Measurements from ENCODE around the gene UFD1.

Gene UFD1

DNA sequence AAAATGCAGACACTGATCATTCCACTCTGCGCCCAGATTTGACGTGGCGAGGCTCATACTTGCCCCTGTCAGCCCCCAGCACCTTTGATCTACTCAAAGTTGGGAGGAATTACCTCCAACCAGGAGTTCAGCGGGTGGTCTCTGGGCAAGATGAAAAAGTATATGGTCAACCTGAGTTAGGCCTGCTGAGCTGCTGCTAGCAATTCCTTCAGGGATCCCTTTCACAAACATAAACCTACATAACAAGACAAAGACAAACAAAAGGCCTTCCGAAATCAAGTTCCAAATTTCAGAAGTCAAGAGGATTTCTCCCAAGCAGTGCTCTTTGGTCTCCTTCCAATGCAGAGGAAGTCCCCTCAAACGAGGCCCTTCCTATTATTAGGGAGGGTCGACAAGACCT, 24.4 kb upstream of the UFD1 start:
- no peak overlapping the region for H2AFZ ChIP-seq (ENCODE audit: low read depth, low read length)
- H3K9ac ChIP-seq (ENCODE audit: low read length) = no peak overlapping the region
- H3K4me3 ChIP-seq (ENCODE audit: low read length) = no peak overlapping the region
- H3K27me3 ChIP-seq (ENCODE audit: low read depth, low read length) = no peaks in the 10 kb centered on the region
- H3K36me3 ChIP-seq (replicated peaks; ENCODE audit: low read depth, low read length) = peaks cover 26% of the 10 kb centered on the region
- TF ChIP-seq, protein P1, sequence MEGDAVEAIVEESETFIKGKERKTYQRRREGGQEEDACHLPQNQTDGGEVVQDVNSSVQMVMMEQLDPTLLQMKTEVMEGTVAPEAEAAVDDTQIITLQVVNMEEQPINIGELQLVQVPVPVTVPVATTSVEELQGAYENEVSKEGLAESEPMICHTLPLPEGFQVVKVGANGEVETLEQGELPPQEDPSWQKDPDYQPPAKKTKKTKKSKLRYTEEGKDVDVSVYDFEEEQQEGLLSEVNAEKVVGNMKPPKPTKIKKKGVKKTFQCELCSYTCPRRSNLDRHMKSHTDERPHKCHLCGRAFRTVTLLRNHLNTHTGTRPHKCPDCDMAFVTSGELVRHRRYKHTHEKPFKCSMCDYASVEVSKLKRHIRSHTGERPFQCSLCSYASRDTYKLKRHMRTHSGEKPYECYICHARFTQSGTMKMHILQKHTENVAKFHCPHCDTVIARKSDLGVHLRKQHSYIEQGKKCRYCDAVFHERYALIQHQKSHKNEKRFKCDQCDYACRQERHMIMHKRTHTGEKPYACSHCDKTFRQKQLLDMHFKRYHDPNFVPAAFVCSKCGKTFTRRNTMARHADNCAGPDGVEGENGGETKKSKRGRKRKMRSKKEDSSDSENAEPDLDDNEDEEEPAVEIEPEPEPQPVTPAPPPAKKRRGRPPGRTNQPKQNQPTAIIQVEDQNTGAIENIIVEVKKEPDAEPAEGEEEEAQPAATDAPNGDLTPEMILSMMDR (IDR thresholded peaks at IDR 0.05; ENCODE audit: low read depth, low read length) = no peak
- no peak for TF ChIP-seq EZH2phosphoT487 (IDR thresholded peaks at IDR 0.05; ENCODE audit: low read depth)
- no peak overlapping the region for H3K4me2 ChIP-seq (ENCODE audit: low read length)
- no peak overlapping the region for H3K27ac ChIP-seq (ENCODE audit: low read length)
- H3K4me1 ChIP-seq (ENCODE audit: low read length) = no peaks in the 10 kb centered on the region
- no peaks in the 10 kb centered on the region for H3K9me3 ChIP-seq (ENCODE audit: insufficient read depth, low read length)
- H4K20me1 ChIP-seq (ENCODE audit: insufficient read depth, low read length) = no peaks in the 10 kb centered on the region
- H3K79me2 ChIP-seq (ENCODE audit: low read length) = no peaks in the 10 kb centered on the region

DNA sequence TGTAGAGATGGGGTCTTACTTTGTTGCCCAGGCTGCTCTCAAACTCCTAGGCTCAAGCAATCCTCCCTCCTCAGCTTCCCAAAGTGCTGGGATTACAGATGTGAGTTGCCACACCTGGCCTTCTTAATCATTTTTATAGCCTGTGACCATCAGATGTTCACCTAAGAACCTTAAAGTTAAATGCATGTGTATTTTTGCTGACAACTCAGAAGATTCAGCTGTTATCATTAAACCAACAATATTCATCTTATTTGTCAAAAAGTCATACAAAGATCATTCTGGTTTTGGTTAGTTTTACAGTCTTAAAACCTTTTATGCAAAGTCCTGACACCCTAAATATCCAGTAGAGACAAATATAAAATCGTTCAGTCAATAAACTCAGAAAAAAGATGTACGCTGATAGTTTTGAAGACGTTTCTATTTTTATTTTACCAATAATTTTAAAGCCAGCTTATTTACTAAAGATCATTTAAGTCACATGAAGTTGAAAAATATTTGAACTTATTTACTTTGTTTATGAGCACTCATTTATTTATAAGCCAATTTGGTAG, 23.0 kb upstream of the UFD1 start:
- TF ChIP-seq, protein P1 (IDR thresholded peaks at IDR 0.05; ENCODE audit: low read depth, low read length) = no peak
- no peak overlapping the region for H3K9ac ChIP-seq (ENCODE audit: low read length)
- H2AFZ ChIP-seq (ENCODE audit: low read depth, low read length) = no peak overlapping the region
- H3K79me2 ChIP-seq (ENCODE audit: low read length) = no peaks in the 10 kb centered on the region
- H3K4me1 ChIP-seq (ENCODE audit: low read length) = no peaks in the 10 kb centered on the region
- no peaks in the 10 kb centered on the region for H3K9me3 ChIP-seq (ENCODE audit: insufficient read depth, low read length)
- no peak overlapping the region for H3K4me3 ChIP-seq (ENCODE audit: low read length)
- no peaks in the 10 kb centered on the region for H3K27me3 ChIP-seq (ENCODE audit: low read depth, low read length)
- no peaks in the 10 kb centered on the region for H4K20me1 ChIP-seq (ENCODE audit: insufficient read depth, low read length)
- H3K4me2 ChIP-seq (ENCODE audit: low read length) = no peak overlapping the region
- H3K36me3 ChIP-seq (replicated peaks; ENCODE audit: low read depth, low read length) = peaks cover 31% of the 10 kb centered on the region
- no peak overlapping the region for H3K27ac ChIP-seq (ENCODE audit: low read length)

DNA sequence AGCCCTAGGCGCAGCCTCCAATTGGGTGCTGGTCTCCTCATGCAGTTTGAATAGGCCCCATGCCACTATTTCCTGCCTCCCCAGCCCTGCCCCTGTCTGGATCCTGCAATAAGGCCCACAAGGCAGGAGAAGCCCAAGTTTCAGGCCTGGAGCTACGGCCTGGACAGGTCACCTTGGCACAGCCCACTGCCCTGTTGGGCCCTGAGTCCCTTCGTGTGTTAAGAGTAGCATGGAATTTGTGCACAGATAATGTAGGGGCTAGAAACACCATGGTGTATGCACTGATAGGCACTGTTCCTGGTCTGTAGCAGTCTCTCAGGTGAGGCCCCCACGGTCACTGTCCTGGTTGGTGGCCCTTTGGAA, 20.9 kb upstream of the UFD1 start:
- Histone ChIP-seq H3K27ac (ENCODE audit: low read length) (no peak overlapping the region), H4K20me1 (ENCODE audit: insufficient read depth, low read length) (no peaks in the 10 kb centered on the region), H3K4me2 (ENCODE audit: low read length) (no peak overlapping the region), H3K9me3 (ENCODE audit: insufficient read depth, low read length) (no peaks in the 10 kb centered on the region), H3K36me3 (replicated peaks; ENCODE audit: low read depth, low read length) (peaks cover 43% of the 10 kb centered on the region), H3K4me1 (ENCODE audit: low read length) (no peaks in the 10 kb centered on the region), H2AFZ (ENCODE audit: low read depth, low read length) (no peak overlapping the region), H3K4me3 (ENCODE audit: low read length) (no peak overlapping the region), H3K27me3 (ENCODE audit: low read depth, low read length) (no peaks in the 10 kb centered on the region), H3K79me2 (ENCODE audit: low read length) (no peaks in the 10 kb centered on the region), H3K9ac (ENCODE audit: low read length) (no peak overlapping the region)
- no peak for TF ChIP-seq EZH2phosphoT487 (IDR thresholded peaks at IDR 0.05; ENCODE audit: low read depth)
- TF ChIP-seq, protein P1 (IDR thresholded peaks at IDR 0.05; ENCODE audit: low read depth, low read length) = no peak

DNA sequence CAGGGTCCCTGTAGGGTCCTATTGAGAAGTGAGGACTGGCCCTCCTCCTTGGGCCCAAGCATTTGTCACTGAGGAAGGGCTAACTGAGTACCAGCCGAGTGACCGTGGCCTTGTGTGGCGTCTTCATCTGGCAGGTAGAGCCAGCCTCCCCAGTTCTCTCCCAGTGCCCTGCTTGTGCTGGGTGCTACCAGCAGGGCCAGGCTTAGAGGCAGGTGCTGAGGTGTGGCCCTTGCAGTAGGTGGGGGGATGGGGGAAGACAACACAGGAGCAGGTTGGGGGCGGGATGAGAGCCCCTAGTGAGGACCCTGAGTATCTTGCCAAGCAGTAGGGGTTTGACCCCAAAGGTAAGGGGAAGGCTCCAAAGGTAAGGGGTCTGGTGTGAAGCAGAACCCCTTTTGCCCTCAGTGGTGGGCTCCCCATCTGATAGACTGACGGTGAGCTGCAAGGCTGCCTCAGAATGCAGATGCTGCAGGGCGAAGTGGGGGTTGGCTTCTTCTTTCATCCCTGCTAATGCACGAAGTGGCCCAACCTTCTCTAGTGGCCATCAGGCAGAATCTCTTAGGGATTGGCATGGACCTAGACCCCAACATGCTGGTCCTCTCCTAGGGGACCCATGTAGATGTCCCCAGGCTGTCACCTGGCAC, 20.4 kb upstream of the UFD1 start:
- H3K9ac ChIP-seq (ENCODE audit: low read length) = no peak overlapping the region
- H3K27ac ChIP-seq (ENCODE audit: low read length) = no peak overlapping the region
- H3K79me2 ChIP-seq (ENCODE audit: low read length) = no peaks in the 10 kb centered on the region
- no peaks in the 10 kb centered on the region for H3K27me3 ChIP-seq (ENCODE audit: low read depth, low read length)
- no peaks in the 10 kb centered on the region for H3K9me3 ChIP-seq (ENCODE audit: insufficient read depth, low read length)
- H3K36me3 ChIP-seq (replicated peaks; ENCODE audit: low read depth, low read length) = peaks cover 46% of the 10 kb centered on the region
- no peaks in the 10 kb centered on the region for H3K4me1 ChIP-seq (ENCODE audit: low read length)
- H4K20me1 ChIP-seq (ENCODE audit: insufficient read depth, low read length) = no peaks in the 10 kb centered on the region
- no peak overlapping the region for H3K4me3 ChIP-seq (ENCODE audit: low read length)
- no peak overlapping the region for H3K4me2 ChIP-seq (ENCODE audit: low read length)
- no peak overlapping the region for H2AFZ ChIP-seq (ENCODE audit: low read depth, low read length)
- TF ChIP-seq, protein P1 (IDR thresholded peaks at IDR 0.05; ENCODE audit: low read depth, low read length) = no peak
- TF ChIP-seq EZH2phosphoT487 (IDR thresholded peaks at IDR 0.05; ENCODE audit: low read depth) = no peak
